ENCODE data around the gene SEMA4D. TPM values are rescaled to one million over a fixed set of nuclear protein-coding genes. Genes with fewer than 3 reads are reported as not detected.

The SEMA4D gene
- total RNA-seq, 4 donors from 2014 or later, result 31.1 to 59.2 (median 42.1) TPM

GRCh38 chr9:89514337-89514736 is 16.4 kb upstream of the SEMA4D start:
- no peak for TF ChIP-seq CTCF (IDR thresholded peaks at IDR 0.05)
- WGBS, 2 donors, result 75 to 83% methylated on average over 5 of the region's 5 CpGs
- intact Hi-C loops (cut with DNase I; ENCODE audit: low total_unique reads), result no loop called here
- DNase-seq (ENCODE audit: low spot score in 2 of 2), result no peak
- H3K4me3 ChIP-seq (ENCODE audit: low read depth, poor library complexity, severe bottlenecking), result no peak overlapping the region

- WGBS, 2 donors, result 87 to 88% methylated on average over 3 of the region's 3 CpGs
- TF ChIP-seq CTCF (IDR thresholded peaks at IDR 0.05), result no peak
- no peak for TF ChIP-seq POLR2A (IDR thresholded peaks at IDR 0.05)
- H3K4me3 ChIP-seq (ENCODE audit: low read depth, poor library complexity, severe bottlenecking), result no peak overlapping the region
- DNase-seq (ENCODE audit: low spot score in 2 of 2), result no peak
- intact Hi-C loops (cut with DNase I; ENCODE audit: low total_unique reads), result no loop called here
These were observed 15.9 kb upstream of the SEMA4D start for GRCh38 chr9:89513837-89514236.

DNA sequence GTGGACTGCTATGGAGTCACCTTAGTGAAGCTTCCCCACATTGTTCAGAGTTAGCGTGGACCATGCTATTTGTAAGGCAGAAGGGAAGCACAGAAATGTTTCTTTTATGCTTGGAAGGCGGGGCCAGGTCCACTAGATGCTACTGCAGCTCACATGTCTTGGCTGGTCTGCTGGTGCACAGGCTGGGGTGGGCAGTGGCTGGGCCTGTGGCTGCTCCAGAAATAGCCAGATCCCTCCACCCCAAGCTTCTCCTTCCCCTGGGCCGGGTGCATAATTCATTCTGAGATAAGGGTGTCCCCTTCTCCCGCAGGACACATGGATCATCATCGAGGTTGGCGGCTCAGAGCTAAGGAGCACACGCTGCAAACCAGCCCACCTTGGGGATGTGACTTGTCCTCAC is 14.5 kb upstream of the SEMA4D start:
- no peak overlapping the region for H3K4me3 ChIP-seq (ENCODE audit: low read depth, poor library complexity, severe bottlenecking)
- DNase-seq (ENCODE audit: low spot score in 2 of 2), result no peak
- TF ChIP-seq CTCF (IDR thresholded peaks at IDR 0.05) (no peak), POLR2A (IDR thresholded peaks at IDR 0.05) (no peak)
- intact Hi-C loops (cut with DNase I; ENCODE audit: low total_unique reads), result no loop called here
- 92 to 95% methylated on average over 7 of the region's 7 CpGs for WGBS, 2 donors

- intact Hi-C loops (cut with DNase I; ENCODE audit: low total_unique reads), result no loop called here
- DNase-seq (ENCODE audit: low spot score in 2 of 2), result peak in 1 of 2 donors; percentile 43
- H3K4me3 ChIP-seq (ENCODE audit: low read depth, poor library complexity, severe bottlenecking), result no peak overlapping the region
- no peak for TF ChIP-seq POLR2A (IDR thresholded peaks at IDR 0.05)
- TF ChIP-seq CTCF (IDR thresholded peaks at IDR 0.05), result no peak
- 56 to 59% methylated on average over 7 of the region's 7 CpGs for WGBS, 2 donors
These were observed 11.2 kb upstream of the SEMA4D start for GRCh38 chr9:89508951-89509615.

DNA sequence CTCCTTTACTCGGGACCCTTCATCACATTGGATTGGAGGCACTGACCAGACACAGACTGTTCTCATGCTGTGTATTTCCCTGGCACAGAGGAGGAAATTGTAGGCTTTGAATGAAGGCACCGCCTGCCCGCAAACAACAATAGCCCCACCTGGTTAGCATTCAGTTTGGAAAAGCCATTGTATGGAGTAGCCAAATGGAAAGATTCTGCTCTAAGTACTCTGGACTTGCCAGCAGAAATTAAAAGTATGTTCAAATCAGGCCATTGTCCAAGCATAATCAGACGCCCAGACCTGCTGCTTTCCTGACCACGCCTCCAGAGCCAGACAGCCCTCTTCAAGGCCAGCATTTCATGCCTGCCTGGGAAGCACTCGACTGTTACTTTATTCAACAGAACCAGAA is 8.0 kb upstream of the SEMA4D start:
- H3K4me3 ChIP-seq (ENCODE audit: low read depth, poor library complexity, severe bottlenecking), result no peak overlapping the region
- WGBS, 2 donors, result 57 to 59% methylated on average over 6 of the region's 6 CpGs
- peak in 1 of 2 donors; percentile 14 for DNase-seq (ENCODE audit: low spot score in 2 of 2)
- TF ChIP-seq CTCF (IDR thresholded peaks at IDR 0.05) (no peak), POLR2A (IDR thresholded peaks at IDR 0.05) (no peak)
- intact Hi-C loops (cut with DNase I; ENCODE audit: low total_unique reads), result no loop called here

GRCh38 chr9:89505048-89505447 is 7.1 kb upstream of the SEMA4D start:
- intact Hi-C loops (cut with DNase I; ENCODE audit: low total_unique reads), result no loop called here
- TF ChIP-seq POLR2A (IDR thresholded peaks at IDR 0.05), result no peak
- TF ChIP-seq CTCF (IDR thresholded peaks at IDR 0.05), result no peak
- peak in 1 of 2 donors; percentile 21 for DNase-seq (ENCODE audit: low spot score in 2 of 2)
- no peak overlapping the region for H3K4me3 ChIP-seq (ENCODE audit: low read depth, poor library complexity, severe bottlenecking)
